Measurements from ENCODE around the gene RPL3.

The RPL3 gene

GRCh38 chr22:39265143-39265886 lies 54.1 kb downstream of the RPL3 start:
- no peaks in the 10 kb centered on the region for H3K9me3 ChIP-seq (ENCODE audit: severe bottlenecking)
- no peak for DNase-seq
- H3K36me3 ChIP-seq: no peaks in the 10 kb centered on the region
- H3K27me3 ChIP-seq (ENCODE audit: insufficient read depth, low read depth, severe bottlenecking): no peaks in the 10 kb centered on the region
- TF ChIP-seq, protein P1, sequence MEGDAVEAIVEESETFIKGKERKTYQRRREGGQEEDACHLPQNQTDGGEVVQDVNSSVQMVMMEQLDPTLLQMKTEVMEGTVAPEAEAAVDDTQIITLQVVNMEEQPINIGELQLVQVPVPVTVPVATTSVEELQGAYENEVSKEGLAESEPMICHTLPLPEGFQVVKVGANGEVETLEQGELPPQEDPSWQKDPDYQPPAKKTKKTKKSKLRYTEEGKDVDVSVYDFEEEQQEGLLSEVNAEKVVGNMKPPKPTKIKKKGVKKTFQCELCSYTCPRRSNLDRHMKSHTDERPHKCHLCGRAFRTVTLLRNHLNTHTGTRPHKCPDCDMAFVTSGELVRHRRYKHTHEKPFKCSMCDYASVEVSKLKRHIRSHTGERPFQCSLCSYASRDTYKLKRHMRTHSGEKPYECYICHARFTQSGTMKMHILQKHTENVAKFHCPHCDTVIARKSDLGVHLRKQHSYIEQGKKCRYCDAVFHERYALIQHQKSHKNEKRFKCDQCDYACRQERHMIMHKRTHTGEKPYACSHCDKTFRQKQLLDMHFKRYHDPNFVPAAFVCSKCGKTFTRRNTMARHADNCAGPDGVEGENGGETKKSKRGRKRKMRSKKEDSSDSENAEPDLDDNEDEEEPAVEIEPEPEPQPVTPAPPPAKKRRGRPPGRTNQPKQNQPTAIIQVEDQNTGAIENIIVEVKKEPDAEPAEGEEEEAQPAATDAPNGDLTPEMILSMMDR (IDR thresholded peaks at IDR 0.05; ENCODE audit: low read depth, low read length): no peak
- no peak overlapping the region for H3K4me3 ChIP-seq (ENCODE audit: low read depth, low read length)
- no peak overlapping the region for H3K27ac ChIP-seq

GRCh38 chr22:39264349-39265038 lies 54.9 kb downstream of the RPL3 start:
- TF ChIP-seq, protein P1 (IDR thresholded peaks at IDR 0.05; ENCODE audit: low read depth, low read length): no peak
- Histone ChIP-seq H3K27ac (no peak overlapping the region), H3K27me3 (ENCODE audit: insufficient read depth, low read depth, severe bottlenecking) (no peaks in the 10 kb centered on the region), H3K4me3 (ENCODE audit: low read depth, low read length) (no peak overlapping the region), H3K36me3 (no peaks in the 10 kb centered on the region), H3K9me3 (ENCODE audit: severe bottlenecking) (no peaks in the 10 kb centered on the region)
- no peak for DNase-seq

DNA sequence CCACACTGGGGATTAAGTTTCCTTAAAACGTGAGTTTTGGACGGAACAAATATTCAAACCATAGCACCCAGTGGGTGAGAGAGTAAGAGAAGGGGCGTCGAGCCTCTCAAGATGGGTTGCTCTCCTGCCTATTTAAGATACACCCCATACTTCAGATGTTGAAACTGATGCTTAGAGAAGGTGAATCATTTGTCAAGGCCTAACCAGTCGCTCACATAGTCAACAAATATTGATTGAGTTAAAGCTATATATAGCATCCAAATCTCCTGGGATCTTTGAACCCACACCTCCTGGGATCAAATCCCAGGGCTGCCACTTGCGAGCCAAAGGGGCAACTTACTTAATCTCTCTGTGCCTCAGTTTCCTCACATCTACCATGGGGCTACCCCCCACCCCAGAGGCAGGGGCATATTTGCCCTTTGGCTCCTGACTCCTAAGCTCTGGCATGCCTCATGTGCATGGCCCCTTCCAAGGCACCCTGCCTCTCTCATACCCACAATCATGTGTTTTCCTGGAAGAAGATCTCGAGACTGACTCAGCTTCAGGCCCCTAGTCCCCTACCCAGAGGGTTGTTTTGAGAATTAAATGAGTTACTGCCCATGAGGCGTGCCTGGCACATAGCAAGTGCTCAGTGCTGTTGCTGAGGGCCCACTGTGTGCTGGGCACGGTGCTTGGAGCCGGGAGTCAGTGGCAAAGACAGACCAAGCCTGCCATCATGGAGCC lies 55.6 kb downstream of the RPL3 start:
- no peaks in the 10 kb centered on the region for H3K36me3 ChIP-seq
- no peaks in the 10 kb centered on the region for H3K27me3 ChIP-seq (ENCODE audit: insufficient read depth, low read depth, severe bottlenecking)
- H3K4me3 ChIP-seq (ENCODE audit: low read depth, low read length): no peak overlapping the region
- no peak for DNase-seq
- no peaks in the 10 kb centered on the region for H3K9me3 ChIP-seq (ENCODE audit: severe bottlenecking)
- no peak overlapping the region for H3K27ac ChIP-seq
- TF ChIP-seq, protein P1 (IDR thresholded peaks at IDR 0.05; ENCODE audit: low read depth, low read length): no peak

Measured in WERI-Rb-1 (cell line).